HL-60 (cell line): ENCODE results near the gene RHOB.
A peak's percentile ranks its signal among the peaks of the same experiment; 100 is the strongest.

Experiments
- DNase-seq, 2 experiments: peaks; one replicate each; pipeline ENCODE4 v3.0.0-alpha.2; 2010 to 2020; ENCODE audit warnings: low read depth in 1 of 2, low spot score in 1 of 2
- H3K27ac ChIP-seq: fragments of 250-450 bp; sonication (Bioruptor Pico); replicated peaks from 2 replicates; pipeline ENCODE4 v1.5.1; 2020; ENCODE audit warnings: mild to moderate bottlenecking, moderate library complexity
- H3K27me3 ChIP-seq: fragments of 250-450 bp; sonication (Bioruptor Pico); 2 replicates; pipeline ENCODE4 v1.5.1; 2021; ENCODE audit warnings: mild to moderate bottlenecking, moderate library complexity; ENCODE audit not compliant: insufficient read depth, poor library complexity, severe bottlenecking
- H3K4me3 ChIP-seq: replicated peaks from 2 replicates; pipeline ENCODE4 v1.5.1; 2011; ENCODE audit warnings: mild to moderate bottlenecking, control low read depth, low read length; ENCODE audit not compliant: insufficient read depth
- CTCF ChIP-seq: IDR thresholded peaks from one replicate; pipeline ENCODE4 v1.5.1; 2011; ENCODE audit warnings: low read length, control low read depth, inconsistent platforms; ENCODE audit not compliant: insufficient read depth
- GABPA ChIP-seq: IDR thresholded peaks from 2 replicates; pipeline ENCODE4 v1.6.1; 2012; ENCODE audit warnings: low read depth
- POLR2AphosphoS5 ChIP-seq: IDR thresholded peaks from 2 replicates; pipeline ENCODE4 v1.6.1; 2012; ENCODE audit warnings: low read depth
- REST ChIP-seq: IDR thresholded peaks from 2 replicates; pipeline ENCODE4 v1.6.1; 2012; ENCODE audit warnings: low read depth; ENCODE audit not compliant: insufficient replicate concordance
- SPI1 ChIP-seq: IDR thresholded peaks from 2 replicates; pipeline ENCODE4 v1.6.1; 2012; ENCODE audit warnings: low read depth, mild to moderate bottlenecking, borderline replicate concordance

Gene RHOB

DNA sequence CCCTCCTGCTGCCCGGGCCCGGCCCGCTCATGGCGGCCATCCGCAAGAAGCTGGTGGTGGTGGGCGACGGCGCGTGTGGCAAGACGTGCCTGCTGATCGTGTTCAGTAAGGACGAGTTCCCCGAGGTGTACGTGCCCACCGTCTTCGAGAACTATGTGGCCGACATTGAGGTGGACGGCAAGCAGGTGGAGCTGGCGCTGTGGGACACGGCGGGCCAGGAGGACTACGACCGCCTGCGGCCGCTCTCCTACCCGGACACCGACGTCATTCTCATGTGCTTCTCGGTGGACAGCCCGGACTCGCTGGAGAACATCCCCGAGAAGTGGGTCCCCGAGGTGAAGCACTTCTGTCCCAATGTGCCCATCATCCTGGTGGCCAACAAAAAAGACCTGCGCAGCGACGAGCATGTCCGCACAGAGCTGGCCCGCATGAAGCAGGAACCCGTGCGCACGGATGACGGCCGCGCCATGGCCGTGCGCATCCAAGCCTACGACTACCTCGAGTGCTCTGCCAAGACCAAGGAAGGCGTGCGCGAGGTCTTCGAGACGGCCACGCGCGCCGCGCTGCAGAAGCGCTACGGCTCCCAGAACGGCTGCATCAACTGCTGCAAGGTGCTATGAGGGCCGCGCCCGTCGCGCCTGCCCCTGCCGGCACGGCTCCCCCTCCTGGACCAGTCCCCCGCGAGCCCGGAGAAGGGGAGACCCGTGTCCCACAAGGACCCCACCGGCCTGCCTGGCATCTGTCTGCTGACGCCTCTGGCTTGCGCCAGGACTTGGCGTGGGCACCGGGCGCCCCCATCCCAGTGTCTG lies 767 bp downstream of the RHOB start:
- TF ChIP-seq REST (no peak), POLR2AphosphoS5 (no peak)
- DNase-seq = no peak
- peaks cover 18% of the 10 kb centered on the region for H3K27me3 ChIP-seq
- H3K27ac ChIP-seq = no peak overlapping the region
- peak overlapping the region; percentile 33 for H3K4me3 ChIP-seq

GRCh38 chr2:20448246-20448976 lies 1.5 kb downstream of the RHOB start:
- H3K4me3 ChIP-seq = no peak overlapping the region
- no peak overlapping the region for H3K27ac ChIP-seq
- TF ChIP-seq SPI1 (no peak), GABPA (no peak), POLR2AphosphoS5 (no peak), CTCF (no peak), REST (no peak)
- DNase-seq = no peak
- H3K27me3 ChIP-seq = peaks cover 18% of the 10 kb centered on the region

GRCh38 chr2:20448977-20449306 lies 2.1 kb downstream of the RHOB start:
- peaks cover 18% of the 10 kb centered on the region for H3K27me3 ChIP-seq
- TF ChIP-seq CTCF (no peak), SPI1 (no peak), GABPA (no peak), REST (no peak), POLR2AphosphoS5 (no peak)
- no peak overlapping the region for H3K4me3 ChIP-seq
- DNase-seq = no peak
- H3K27ac ChIP-seq = no peak overlapping the region
